Smooth muscle cell (in vitro differentiated cells): ENCODE measurements around the gene FTL. TPM values are rescaled to one million over a fixed set of nuclear protein-coding genes. Genes with fewer than 3 reads are reported as not detected.

Experiments
- DNase-seq: peaks from one replicate; lab custom pipeline; 2025; ENCODE audit not compliant: unreplicated experiment; lab: John Stamatoyannopoulos, UW
- H2AFZ ChIP-seq: fragments of 200-600 bp; sonication (generic); 2 replicates; pipeline ENCODE4 v1.6.0; 2016; ENCODE audit warnings: antibody characterized with exemption, low read depth, mild to moderate bottlenecking
- H3F3A ChIP-seq: fragments of 200-600 bp; sonication (generic); 2 replicates; pipeline ENCODE4 v1.6.0; 2017; ENCODE audit warnings: antibody characterized with exemption, low read depth
- H3K27ac ChIP-seq: fragments of 200-600 bp; sonication (generic); 2 replicates; pipeline ENCODE4 v1.5.1; 2016; ENCODE audit warnings: low read depth, mild to moderate bottlenecking
- H3K27me3 ChIP-seq: fragments of 200-600 bp; sonication (generic); 2 replicates; pipeline ENCODE4 v1.6.1; 2016; ENCODE audit warnings: low read depth, mild to moderate bottlenecking
- H3K36me3 ChIP-seq: fragments of 200-600 bp; sonication (generic); 2 replicates; pipeline ENCODE4 v1.5.1; 2016; ENCODE audit warnings: low read depth
- H3K4me1 ChIP-seq: fragments of 200-600 bp; sonication (generic); 2 replicates; pipeline ENCODE4 v1.5.1; 2016; ENCODE audit warnings: low read depth
- H3K4me2 ChIP-seq: fragments of 200-600 bp; sonication (generic); 2 replicates; pipeline ENCODE4 v1.6.0; 2016; ENCODE audit warnings: mild to moderate bottlenecking
- H3K4me3 ChIP-seq: fragments of 200-600 bp; sonication (generic); 2 replicates; pipeline ENCODE4 v1.5.1; 2016; ENCODE audit warnings: mild to moderate bottlenecking
- H3K79me2 ChIP-seq: fragments of 200-600 bp; sonication (generic); 2 replicates; pipeline ENCODE4 v1.6.0; 2016; ENCODE audit warnings: low read depth, mild to moderate bottlenecking
- H3K9ac ChIP-seq: fragments of 200-600 bp; sonication (generic); 2 replicates; pipeline ENCODE4 v1.6.0; 2016; ENCODE audit warnings: low read depth
- H3K9me3 ChIP-seq: fragments of 200-600 bp; sonication (generic); replicated peaks from 2 replicates; pipeline ENCODE4 v1.5.1; 2016; ENCODE audit warnings: low read depth
- H4K20me1 ChIP-seq: fragments of 200-600 bp; sonication (generic); 2 replicates; pipeline ENCODE4 v1.6.0; 2016; ENCODE audit warnings: low read depth
- CTCF ChIP-seq: fragments of 200-600 bp; sonication (generic); IDR thresholded peaks from 2 replicates; pipeline ENCODE4 v1.5.1; 2017; ENCODE audit warnings: borderline replicate concordance, mild to moderate bottlenecking, antibody characterized with exemption; ENCODE audit not compliant: insufficient read depth, poor library complexity, severe bottlenecking
- WGBS: methylation state at CpG from one replicate; pipeline ENCODE4 v1.1.7; 2016; ENCODE audit warnings: low lambda C conversion rate; 5-methylcytosine and 5-hydroxymethylcytosine counted together
- polyA plus RNA-seq: library from polyadenylated mRNA; unstranded; fragments of >200 nt; fragmentation: Nextera tagmentation; extraction: Ambion mirVana; gene quantifications from 2 replicates; pipeline ENCODE4 v1.2.1, GENCODE V29; 2016
- total RNA-seq: library from RNA; depleted of rRNA; stranded (reverse); fragments of >200 nt; gene quantifications from 2 replicates; pipeline ENCODE4 v1.2.3, GENCODE V29; 2014

The FTL gene
- total and polyA plus RNA-seq, 2 experiments from 2014 or later, result 5,904 to 12,053 TPM

DNA sequence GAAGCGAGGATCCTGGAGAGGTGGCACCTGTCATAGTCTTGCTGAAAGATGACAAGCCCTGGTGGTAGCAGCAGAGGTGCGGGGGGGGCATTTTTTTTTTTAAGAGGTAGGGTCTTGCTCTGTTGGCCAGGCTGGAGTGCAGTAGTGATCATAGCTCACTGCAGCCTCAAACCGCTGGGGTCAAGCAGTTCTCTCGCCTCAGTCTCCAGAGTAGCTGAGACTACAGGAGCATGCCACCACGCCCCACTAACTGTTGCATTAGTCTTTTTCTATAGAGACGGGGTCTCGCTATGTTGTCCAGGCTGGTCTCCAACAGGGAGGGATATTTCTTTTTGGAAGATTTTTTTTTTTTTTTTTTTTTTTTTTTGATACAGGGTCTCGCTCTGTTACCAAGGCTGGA, 7.1 kb upstream of the FTL start:
- Histone ChIP-seq H3F3A (peaks cover 17% of the 10 kb centered on the region), H3K4me3 (no peak overlapping the region), H2AFZ (no peak overlapping the region), H3K27ac (no peak overlapping the region), H3K4me1 (peaks cover 7% of the 10 kb centered on the region), H3K27me3 (no peaks in the 10 kb centered on the region), H3K4me2 (no peak overlapping the region), H3K9ac (no peak overlapping the region), H3K79me2 (peaks cover 33% of the 10 kb centered on the region), H4K20me1 (no peaks in the 10 kb centered on the region), H3K9me3 (no peaks in the 10 kb centered on the region), H3K36me3 (no peaks in the 10 kb centered on the region)
- TF ChIP-seq CTCF, result no peak
- DNase-seq, result no peak
- WGBS, result 97% methylated on average over 8 of the region's 8 CpGs

DNA sequence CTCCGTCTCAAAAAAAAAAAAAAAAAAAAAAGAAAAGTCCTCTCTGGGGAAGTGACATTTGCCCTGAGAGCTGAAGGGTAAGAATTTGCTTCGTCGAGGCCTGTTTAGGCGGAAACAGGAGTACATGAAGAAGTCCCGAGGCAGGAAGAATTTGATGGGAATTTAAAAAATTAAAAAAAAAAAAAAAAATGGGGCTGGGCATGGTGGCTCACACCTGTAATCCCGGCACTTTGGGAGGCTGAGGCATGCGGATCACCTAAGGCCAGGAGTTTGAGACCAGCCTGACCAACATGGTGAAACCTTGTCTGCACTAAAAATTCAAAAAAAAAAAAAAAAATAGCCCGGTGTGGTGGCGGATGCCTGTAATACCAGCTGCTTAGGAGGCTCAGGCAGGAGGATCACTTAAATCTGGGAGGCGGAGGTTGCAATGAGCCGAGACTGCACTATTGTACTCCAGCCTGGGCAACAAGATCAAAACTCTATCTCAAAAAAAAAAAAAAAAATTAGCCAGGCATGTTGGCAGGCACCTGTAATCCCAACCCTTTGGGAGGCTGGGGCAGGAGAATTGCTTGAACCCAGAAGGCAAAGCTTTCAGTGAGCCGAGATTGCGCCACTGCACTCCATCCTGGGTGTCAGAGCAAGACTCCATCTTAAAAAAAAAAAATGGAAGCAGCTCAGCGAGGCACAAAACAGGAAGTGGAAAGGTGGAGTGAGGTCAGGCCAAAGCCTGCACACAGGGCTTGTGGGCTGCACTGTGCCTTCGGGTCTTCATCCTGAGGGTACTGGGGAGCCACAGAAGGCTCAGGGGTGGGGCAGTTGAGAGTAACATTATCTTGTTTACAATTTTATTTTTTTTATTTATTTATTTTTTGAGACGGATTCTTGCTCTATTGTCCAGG, 5.5 kb upstream of the FTL start:
- Histone ChIP-seq H3K9me3 (no peaks in the 10 kb centered on the region), H3K36me3 (no peaks in the 10 kb centered on the region), H3K4me1 (peaks cover 22% of the 10 kb centered on the region), H3F3A (peaks cover 17% of the 10 kb centered on the region), H2AFZ (no peak overlapping the region), H3K27ac (no peak overlapping the region), H3K4me2 (no peak overlapping the region), H3K9ac (no peak overlapping the region), H4K20me1 (no peaks in the 10 kb centered on the region), H3K79me2 (peaks cover 33% of the 10 kb centered on the region), H3K4me3 (no peak overlapping the region), H3K27me3 (no peaks in the 10 kb centered on the region)
- 89% methylated on average over 16 of the region's 16 CpGs for WGBS
- no peak for DNase-seq
- TF ChIP-seq CTCF, result no peak

GRCh38 chr19:48961051-48961649, 4.0 kb upstream of the FTL start:
- H3K4me1 ChIP-seq, result peaks cover 18% of the 10 kb centered on the region
- H3K9ac ChIP-seq, result no peak overlapping the region
- H3K4me2 ChIP-seq, result no peak overlapping the region
- 72% methylated on average over 19 of the region's 19 CpGs for WGBS
- no peaks in the 10 kb centered on the region for H3K36me3 ChIP-seq
- H3K79me2 ChIP-seq, result peaks cover 26% of the 10 kb centered on the region
- H3F3A ChIP-seq, result peaks cover 22% of the 10 kb centered on the region
- H2AFZ ChIP-seq, result no peak overlapping the region
- H3K4me3 ChIP-seq, result no peak overlapping the region
- no peak for DNase-seq
- H3K27ac ChIP-seq, result peak overlapping the region; percentile 100
- H4K20me1 ChIP-seq, result peaks cover 9% of the 10 kb centered on the region
- H3K9me3 ChIP-seq, result no peaks in the 10 kb centered on the region
- H3K27me3 ChIP-seq, result no peaks in the 10 kb centered on the region
- no peak for TF ChIP-seq CTCF
